WI38 (cell line): ENCODE data around the gene KDM4F.
A peak's percentile ranks its signal among the peaks of the same experiment; 100 is the strongest.

Experiments used
- H3K4me3 ChIP-seq: 2 replicates; pipeline ENCODE4 v1.5.1; 2011; ENCODE audit warnings: low read depth, mild to moderate bottlenecking, control low read depth, low read length
- CTCF ChIP-seq: IDR thresholded peaks from 2 replicates; pipeline ENCODE4 v1.5.1; 2012; ENCODE audit warnings: low read depth, mild to moderate bottlenecking, control low read depth, low read length

The KDM4F gene

GRCh38 chr11:95092549-95093324 is 43.5 kb downstream of the KDM4F start:
- no peak overlapping the region for H3K4me3 ChIP-seq
- peak; percentile 23; the same call in 1 of the 2 replicates for TF ChIP-seq CTCF

DNA sequence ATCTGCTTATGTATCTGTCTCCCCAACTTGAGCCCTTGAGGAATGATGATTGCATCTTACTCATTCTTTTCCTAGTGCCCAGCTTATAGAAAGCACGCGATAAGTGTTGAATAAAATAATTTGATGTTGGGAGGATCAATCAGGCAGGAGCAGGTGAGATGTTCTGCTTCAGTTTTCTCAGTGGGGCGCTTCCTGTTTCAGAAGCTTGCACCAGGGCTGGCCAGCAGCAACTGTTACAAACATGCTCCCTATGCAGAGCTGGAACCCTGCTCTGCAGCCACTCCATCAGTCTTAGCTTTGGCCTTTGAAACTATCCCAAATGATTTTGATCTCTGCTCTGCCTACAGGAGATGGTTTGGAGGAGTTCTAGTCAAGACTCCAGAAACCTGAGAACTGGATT is 44.3 kb downstream of the KDM4F start:
- TF ChIP-seq CTCF = no peak
- H3K4me3 ChIP-seq = no peak overlapping the region

- H3K4me3 ChIP-seq = no peak overlapping the region
- TF ChIP-seq CTCF = no peak
Measured at GRCh38 chr11:95095858-95096587, 46.8 kb downstream of the KDM4F start.

DNA sequence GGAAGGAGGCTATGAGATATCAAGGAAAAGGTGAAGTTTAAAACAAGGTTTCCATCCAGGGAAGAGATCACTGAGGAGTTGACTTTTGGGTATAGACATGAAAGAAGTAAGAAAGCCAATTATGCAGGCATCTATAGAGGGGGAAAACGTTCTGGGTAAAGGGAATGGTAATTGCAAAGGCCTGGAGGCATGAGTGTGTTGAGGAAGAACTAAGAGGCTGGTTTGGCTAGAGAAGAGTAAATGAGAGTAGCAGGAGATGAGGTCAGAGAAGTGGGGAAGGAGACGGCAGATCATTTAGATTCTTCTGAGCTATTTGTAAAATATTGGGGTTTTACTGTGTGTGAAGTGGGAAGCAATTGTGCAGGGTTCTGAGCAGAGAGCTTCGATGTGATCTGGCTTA is 48.0 kb downstream of the KDM4F start:
- TF ChIP-seq CTCF = no peak
- H3K4me3 ChIP-seq = no peak overlapping the region

- no peak overlapping the region for H3K4me3 ChIP-seq
- TF ChIP-seq CTCF = no peak
Measured at GRCh38 chr11:95098826-95099225, 49.6 kb downstream of the KDM4F start.

- no peak overlapping the region for H3K4me3 ChIP-seq
- TF ChIP-seq CTCF = no peak
Measured at GRCh38 chr11:95100191-95100648, 51.0 kb downstream of the KDM4F start.
